Large intestine (tissue), 3 donors: ENCODE data around the gene CLPTM1. TPM values are rescaled to one million over a fixed set of nuclear protein-coding genes. Genes with fewer than 3 reads are reported as not detected.
"Not testable (repeated sequence)": the region's sequence is repeated elsewhere in the genome, so short reads cannot be mapped to it uniquely, and the experiment has no call there.

Experiments
- DNase-seq, 2 donors: peaks; one replicate each; pipeline versions ENCODE4 v3.0.0 to v3.0.0-alpha.2; 2013
- H3K27ac ChIP-seq: one replicate; pipeline ENCODE4 v1.5.1; 2013; ENCODE audit warnings: low read length
- H3K27me3 ChIP-seq: 2 replicates; pipeline ENCODE4 v1.6.1; 2013; ENCODE audit warnings: low read length; ENCODE audit not compliant: control insufficient read depth, insufficient read depth
- H3K36me3 ChIP-seq: 2 replicates; pipeline ENCODE4 v1.6.1; 2013; ENCODE audit warnings: low read length; ENCODE audit not compliant: control insufficient read depth, insufficient read depth
- H3K4me1 ChIP-seq: one replicate; pipeline ENCODE4 v1.6.1; 2013; ENCODE audit warnings: low read length; ENCODE audit not compliant: control insufficient read depth, insufficient read depth
- H3K4me3 ChIP-seq: one replicate; pipeline ENCODE4 v1.5.1; 2013; ENCODE audit warnings: low read length
- H3K9me3 ChIP-seq: one replicate; pipeline ENCODE4 v1.6.1; 2013; ENCODE audit warnings: mild to moderate bottlenecking, low read depth, low read length, moderate library complexity; ENCODE audit not compliant: control insufficient read depth
- WGBS: methylation state at CpG from one replicate; pipeline ENCODE4 v1.1.5; 2013; ENCODE audit warnings: low lambda C conversion rate; ENCODE audit not compliant: insufficient coverage; 5-methylcytosine and 5-hydroxymethylcytosine counted together
- polyA plus RNA-seq: library from polyadenylated mRNA; unstranded; fragments of 120-200 nt; gene quantifications from one replicate; pipeline ENCODE4 v1.2.1, GENCODE V29; 2013

CLPTM1 gene
- polyA plus RNA-seq, 1 donor = 91.6 TPM

DNA sequence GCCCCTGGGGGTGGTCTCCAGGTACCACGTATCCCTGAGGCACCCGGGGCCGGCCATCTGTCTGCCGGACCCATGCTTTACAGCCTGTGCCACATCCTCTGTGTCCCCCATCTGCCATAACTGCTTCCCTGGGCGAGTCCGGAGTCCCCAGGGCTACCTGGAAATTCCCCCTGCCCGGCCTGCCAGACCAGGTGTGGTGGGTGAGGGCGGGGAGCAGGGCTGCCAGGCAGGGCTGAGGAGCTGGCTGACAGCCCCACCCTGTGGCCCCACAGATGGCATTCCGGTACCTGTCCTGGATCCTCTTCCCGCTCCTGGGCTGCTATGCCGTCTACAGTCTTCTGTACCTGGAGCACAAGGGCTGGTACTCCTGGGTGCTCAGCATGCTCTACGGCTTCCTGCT is 35.8 kb downstream of the CLPTM1 start:
- Histone ChIP-seq H3K27me3 (no peaks in the 10 kb centered on the region), H3K9me3 (no peaks in the 10 kb centered on the region), H3K4me3 (no peak overlapping the region), H3K4me1 (no peaks in the 10 kb centered on the region), H3K36me3 (peaks cover 73% of the 10 kb centered on the region), H3K27ac (no peak overlapping the region)
- WGBS = no CpG with 5 or more reads among the region's 12 CpGs
- no peak for DNase-seq

DNA sequence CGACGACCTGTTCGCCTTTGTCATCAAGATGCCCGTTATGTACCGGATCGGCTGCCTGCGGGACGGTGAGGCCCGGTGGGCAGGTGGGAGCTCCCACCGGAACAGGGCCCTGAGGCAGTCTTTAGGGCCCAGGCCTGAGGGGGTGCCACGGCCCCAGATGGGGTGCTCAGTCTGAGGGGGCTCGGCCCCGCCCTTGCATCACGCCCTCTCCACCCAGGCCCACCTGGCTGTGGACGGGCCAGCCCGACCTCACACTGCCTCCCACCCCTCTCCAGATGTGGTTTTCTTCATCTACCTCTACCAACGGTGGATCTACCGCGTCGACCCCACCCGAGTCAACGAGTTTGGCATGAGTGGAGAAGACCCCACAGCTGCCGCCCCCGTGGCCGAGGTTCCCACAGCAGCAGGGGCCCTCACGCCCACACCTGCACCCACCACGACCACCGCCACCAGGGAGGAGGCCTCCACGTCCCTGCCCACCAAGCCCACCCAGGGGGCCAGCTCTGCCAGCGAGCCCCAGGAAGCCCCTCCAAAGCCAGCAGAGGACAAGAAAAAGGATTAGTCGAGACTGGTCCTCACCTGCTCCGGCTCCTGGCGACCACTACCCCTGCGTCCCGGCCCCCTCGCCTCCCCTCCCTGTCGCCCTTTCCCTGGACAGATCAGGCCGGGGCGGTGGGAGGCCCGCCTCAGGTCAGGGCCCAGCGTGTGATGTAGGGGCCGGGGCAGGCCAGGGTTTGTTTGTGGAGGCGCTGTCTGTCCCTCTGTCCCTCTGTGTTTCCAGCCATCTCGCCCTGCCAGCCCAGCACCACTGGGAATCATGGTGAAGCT is 37.4 kb downstream of the CLPTM1 start:
- Histone ChIP-seq H3K27ac (no peak overlapping the region), H3K9me3 (no peaks in the 10 kb centered on the region), H3K27me3 (no peaks in the 10 kb centered on the region), H3K4me1 (no peaks in the 10 kb centered on the region), H3K36me3 (peaks cover 57% of the 10 kb centered on the region), H3K4me3 (no peak overlapping the region)
- DNase-seq = no peak
- WGBS = no CpG with 5 or more reads among the region's 44 CpGs

DNA sequence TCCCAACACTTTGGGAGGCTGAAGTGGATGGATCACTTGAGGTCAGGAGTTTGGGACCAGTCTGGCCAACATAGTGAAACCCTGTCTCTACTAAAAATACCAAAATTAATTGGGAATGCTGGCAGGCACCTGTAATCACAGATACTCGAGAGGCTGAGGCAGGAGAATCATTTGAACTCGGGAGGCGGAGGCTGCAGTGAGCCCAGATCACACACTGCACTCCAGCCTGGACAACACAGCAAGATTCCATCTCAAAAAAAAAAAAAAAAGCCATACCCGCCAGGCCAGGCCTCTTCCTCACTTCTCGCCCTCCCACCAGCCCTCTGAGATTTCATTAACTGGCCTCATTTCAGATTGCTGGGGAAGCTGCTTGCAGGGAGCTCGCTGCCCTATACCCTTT is 38.3 kb downstream of the CLPTM1 start:
- H3K4me1 ChIP-seq = no peaks in the 10 kb centered on the region
- no peak overlapping the region for H3K27ac ChIP-seq
- no peak overlapping the region for H3K4me3 ChIP-seq
- peaks cover 47% of the 10 kb centered on the region for H3K36me3 ChIP-seq
- H3K27me3 ChIP-seq = no peaks in the 10 kb centered on the region
- WGBS = no CpG with 5 or more reads among the region's 6 CpGs
- H3K9me3 ChIP-seq = no peaks in the 10 kb centered on the region
- DNase-seq = no peak

DNA sequence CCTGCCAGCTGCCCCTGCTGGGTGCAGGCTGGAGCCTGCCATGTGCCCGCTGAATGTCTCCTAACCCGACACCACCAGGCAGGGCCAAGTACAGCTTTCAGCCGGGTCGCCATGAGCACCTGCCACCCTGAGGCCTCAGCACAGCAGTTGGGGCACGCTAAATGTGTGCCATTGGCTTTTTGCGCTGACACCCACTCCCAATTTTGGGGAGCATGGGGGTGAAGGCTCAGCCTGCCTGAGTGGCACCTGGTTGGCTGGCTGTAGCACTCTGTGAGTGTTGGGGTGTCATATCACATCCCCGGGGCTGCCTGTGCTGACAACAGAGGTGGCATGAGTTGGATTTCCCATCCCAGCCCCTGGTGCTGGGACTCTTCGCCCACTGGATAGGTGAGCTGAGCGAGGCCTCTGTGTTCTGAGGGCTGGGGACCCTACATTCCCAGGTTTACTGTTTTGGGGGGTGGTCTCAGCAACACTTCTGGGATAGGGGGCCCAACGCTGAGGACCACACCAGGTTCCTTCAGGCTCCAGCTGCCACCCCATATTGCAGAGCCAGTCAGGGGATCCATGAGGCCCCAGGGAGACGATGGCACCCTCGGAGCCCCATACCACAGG is 38.9 kb downstream of the CLPTM1 start:
- H3K27me3 ChIP-seq = no peaks in the 10 kb centered on the region
- no peaks in the 10 kb centered on the region for H3K4me1 ChIP-seq
- no peaks in the 10 kb centered on the region for H3K9me3 ChIP-seq
- H3K27ac ChIP-seq = no peak overlapping the region
- peaks cover 42% of the 10 kb centered on the region for H3K36me3 ChIP-seq
- no peak overlapping the region for H3K4me3 ChIP-seq
- whole genome bisulfite sequencing = no CpG with 5 or more reads among the region's 12 CpGs
- DNase-seq = no peak

DNA sequence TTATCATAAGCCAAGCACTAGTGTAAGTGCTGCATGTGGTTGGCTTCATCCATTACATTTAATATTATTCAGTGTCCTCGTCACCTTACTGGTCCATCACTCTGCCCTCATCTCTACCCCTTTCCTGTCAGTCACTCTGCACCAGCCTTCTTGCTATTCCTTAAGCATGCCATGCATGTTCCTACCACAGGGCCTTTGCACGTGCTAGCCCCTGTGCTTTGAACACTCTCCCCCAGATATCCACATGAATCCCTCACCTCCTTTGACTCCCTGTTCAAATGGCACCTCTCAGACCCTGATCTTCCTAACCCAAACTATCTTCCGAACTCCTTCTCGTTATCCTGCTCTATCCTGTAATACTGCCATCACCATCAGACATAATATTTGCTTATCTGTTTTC is 42.8 kb downstream of the CLPTM1 start:
- DNase-seq = no peak
- no peak overlapping the region for H3K27ac ChIP-seq
- no peak overlapping the region for H3K4me3 ChIP-seq
- no peaks in the 10 kb centered on the region for H3K9me3 ChIP-seq
- peaks cover 11% of the 10 kb centered on the region for H3K4me1 ChIP-seq
- no peaks in the 10 kb centered on the region for H3K27me3 ChIP-seq
- 83% methylated on average over 2 of the region's 4 CpGs for WGBS
- peaks cover 4% of the 10 kb centered on the region for H3K36me3 ChIP-seq

DNA sequence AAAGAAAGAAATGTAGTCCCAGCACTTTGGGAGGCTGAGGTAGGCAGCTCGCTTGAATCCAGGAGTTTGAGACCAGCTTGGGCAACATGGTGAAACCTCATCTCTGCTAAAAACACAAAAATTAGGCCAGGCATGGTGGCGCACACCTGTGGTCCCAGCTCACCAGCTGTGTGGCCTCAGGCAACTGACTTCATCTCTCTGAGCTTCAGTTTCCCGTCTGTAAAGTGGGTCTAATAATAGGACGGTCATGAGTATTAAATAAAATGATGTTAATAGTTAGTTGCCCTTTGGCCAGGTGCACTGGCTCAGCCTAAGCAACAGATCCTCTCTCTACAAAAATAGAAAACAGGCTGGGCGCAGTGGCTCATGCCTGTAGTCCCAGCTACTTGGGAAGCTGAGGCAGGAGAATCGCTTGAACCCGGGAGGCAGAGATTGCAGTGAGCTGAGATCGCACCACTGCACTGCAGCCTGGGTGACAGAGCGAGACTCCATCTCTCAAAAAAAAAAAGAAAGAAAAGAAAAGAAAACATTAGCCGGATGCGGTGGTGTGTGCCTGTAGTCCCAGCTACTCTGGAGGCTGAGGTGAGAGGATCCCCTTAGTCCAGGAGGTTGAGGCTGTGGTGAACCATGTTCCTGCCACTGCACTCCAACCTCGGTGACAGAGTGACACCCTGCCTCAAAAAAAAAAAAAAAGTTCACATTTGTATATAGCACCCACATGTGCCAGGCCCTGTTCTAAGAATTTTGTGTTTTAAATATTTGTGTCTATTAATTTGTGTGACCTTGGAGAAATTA is 44.1 kb downstream of the CLPTM1 start:
- H3K9me3 ChIP-seq, H3K27ac ChIP-seq, H3K27me3 ChIP-seq, H3K4me3 ChIP-seq, H3K36me3 ChIP-seq, DNase-seq: not testable (repeated sequence)
- 100% methylated on average over 1 of the region's 12 CpGs for WGBS
- peaks cover 11% of the 10 kb centered on the region for H3K4me1 ChIP-seq

DNA sequence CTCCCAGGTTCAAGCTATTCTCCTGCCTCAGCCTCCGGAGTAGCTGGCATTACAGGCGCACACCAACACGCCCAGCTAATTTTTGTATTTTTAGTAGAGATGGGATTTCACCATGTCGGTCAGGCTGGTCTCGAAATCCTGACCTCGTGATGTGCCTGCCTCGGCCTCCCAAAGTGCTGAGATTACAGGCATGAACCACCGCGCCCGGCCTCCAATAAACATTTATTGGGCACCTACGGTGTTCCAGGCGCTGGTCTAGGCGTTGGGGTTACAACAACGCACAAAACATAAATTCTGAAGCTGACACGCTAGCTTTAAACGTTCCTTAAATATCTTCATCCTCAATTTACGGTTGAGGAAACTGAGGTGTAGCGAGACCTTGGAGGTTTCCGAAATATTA is 45.5 kb downstream of the CLPTM1 start:
- peaks cover 17% of the 10 kb centered on the region for H3K4me1 ChIP-seq
- no CpG with 5 or more reads among the region's 19 CpGs for WGBS
- not testable (repeated sequence) for H3K36me3 ChIP-seq, H3K9me3 ChIP-seq, H3K27me3 ChIP-seq, DNase-seq
- H3K27ac ChIP-seq = peak overlapping the region; percentile 22
- H3K4me3 ChIP-seq = peak overlapping the region; percentile 3

DNA sequence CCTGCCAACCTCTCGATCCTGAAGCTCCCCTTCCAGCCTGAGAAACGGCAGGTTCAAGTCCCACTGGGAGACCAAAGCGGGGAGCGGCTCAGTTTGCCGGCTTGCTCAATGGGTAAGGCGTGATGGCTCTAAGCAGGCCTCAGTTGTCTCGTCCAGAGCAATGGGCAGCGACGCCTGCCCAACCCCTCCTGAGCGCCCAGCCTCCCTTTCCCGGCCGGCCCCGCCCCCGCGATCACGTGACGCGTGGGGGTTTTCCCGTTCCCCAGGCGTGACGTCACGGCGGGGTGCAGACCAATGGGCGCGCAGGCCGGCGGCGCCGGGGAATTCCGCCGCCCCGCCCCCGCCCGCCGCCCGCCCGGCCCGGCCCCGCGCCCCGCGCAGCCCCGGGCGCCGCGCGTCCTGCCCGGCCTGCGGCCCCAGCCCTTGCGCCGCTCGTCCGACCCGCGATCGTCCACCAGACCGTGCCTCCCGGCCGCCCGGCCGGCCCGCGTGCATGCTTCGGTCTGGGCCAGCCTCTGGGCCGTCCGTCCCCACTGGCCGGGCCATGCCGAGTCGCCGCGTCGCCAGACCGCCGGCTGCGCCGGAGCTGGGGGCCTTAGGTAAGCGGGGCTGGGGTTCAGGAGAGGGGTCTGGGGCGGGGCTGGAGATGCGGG is 46.0 kb downstream of the CLPTM1 start, which contains the start of gene RELB:
TSS of gene RELB (plus strand) at position 378 of the 653 bp plus-strand sequence. CDS start at position 494, 116 bp downstream.
- H3K4me3 ChIP-seq = peak within 1 kb of the TSS; percentile 73
- H3K4me1 ChIP-seq = peaks cover 23% of the 10 kb centered on the region
- no peaks in the 10 kb centered on the region for H3K36me3 ChIP-seq
- no peaks in the 10 kb centered on the region for H3K9me3 ChIP-seq
- no CpG with 5 or more reads among the region's 79 CpGs for WGBS
- peak; percentile 90 to 92 for DNase-seq
- H3K27me3 ChIP-seq = no peaks in the 10 kb centered on the region
- peak within 1 kb of the TSS; percentile 99 for H3K27ac ChIP-seq

DNA sequence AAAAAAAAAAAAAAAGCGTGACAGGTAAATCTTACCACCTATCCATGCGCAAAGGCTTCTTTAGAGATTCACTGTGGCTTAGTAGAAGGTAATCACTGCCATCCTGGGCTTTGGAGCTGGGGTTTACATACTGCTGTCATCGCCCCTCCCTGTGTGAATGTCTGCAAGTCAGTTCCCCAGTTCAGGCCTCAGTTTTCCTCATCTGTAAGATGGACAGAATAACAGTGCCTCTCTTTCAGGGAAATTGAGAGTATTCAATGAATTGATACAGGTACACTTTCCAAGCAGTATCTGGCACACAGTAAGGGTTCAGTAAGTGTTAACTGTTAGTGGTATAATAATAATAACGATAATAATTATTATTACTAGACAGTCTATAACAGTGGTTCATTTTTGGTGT is 48.3 kb downstream of the CLPTM1 start:
- Histone ChIP-seq H3K4me3 (no peak overlapping the region), H3K4me1 (peaks cover 40% of the 10 kb centered on the region), H3K27ac (no peak overlapping the region), H3K36me3 (no peaks in the 10 kb centered on the region), H3K9me3 (no peaks in the 10 kb centered on the region), H3K27me3 (no peaks in the 10 kb centered on the region)
- WGBS = no CpG with 5 or more reads among the region's 4 CpGs
- DNase-seq = no peak

DNA sequence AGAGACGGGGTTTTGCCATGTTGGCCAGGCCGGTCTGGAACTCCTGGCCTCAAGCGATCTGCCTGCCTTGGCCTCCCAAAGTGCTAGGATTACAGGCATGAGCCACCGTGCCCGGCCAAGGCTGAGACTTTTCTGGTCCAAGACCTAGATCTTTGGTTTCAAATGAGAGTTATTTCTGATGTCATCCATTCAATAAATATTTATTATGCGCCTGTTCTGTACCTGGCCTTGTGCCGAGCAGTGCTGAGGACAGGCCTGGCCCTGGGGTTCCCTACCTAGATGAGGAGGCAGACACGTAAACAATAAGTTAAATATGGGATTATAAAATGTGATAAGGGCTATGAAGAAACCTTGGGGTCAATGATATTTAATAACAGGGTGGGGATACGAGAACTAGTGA is 50.6 kb downstream of the CLPTM1 start:
- peaks cover 49% of the 10 kb centered on the region for H3K4me1 ChIP-seq
- no peaks in the 10 kb centered on the region for H3K9me3 ChIP-seq
- H3K4me3 ChIP-seq = no peak overlapping the region
- H3K27ac ChIP-seq = peak overlapping the region; percentile 97
- H3K36me3 ChIP-seq = no peaks in the 10 kb centered on the region
- WGBS = no CpG with 5 or more reads among the region's 9 CpGs
- no peaks in the 10 kb centered on the region for H3K27me3 ChIP-seq
- DNase-seq = peak; percentile 77 to 90
